NB4 (cell line): ENCODE measurements around the gene NRSN1.

Source experiments
- CTCF ChIP-seq: IDR thresholded peaks from one replicate; pipeline ENCODE4 v1.5.1; 2012; ENCODE audit warnings: low read depth, low read length
- MAX ChIP-seq: IDR thresholded peaks from 2 replicates; pipeline ENCODE4 v1.6.1; 2011; ENCODE audit warnings: low read depth, low read length
- MYC ChIP-seq: IDR thresholded peaks from 2 replicates; pipeline ENCODE4 v1.6.1; 2011; ENCODE audit warnings: low read depth, low read length
- POLR2A ChIP-seq: IDR thresholded peaks from 2 replicates; pipeline ENCODE4 v1.6.1; 2011; ENCODE audit warnings: mild to moderate bottlenecking; ENCODE audit not compliant: insufficient read length; ENCODE audit errors: extremely low read depth

GRCh38 chr6:24079076-24079475 is 46.9 kb upstream of the NRSN1 start:
- TF ChIP-seq CTCF, result no peak
- TF ChIP-seq POLR2A, result no peak
- no peak for TF ChIP-seq MAX
- TF ChIP-seq MYC, result no peak
